Heart left ventricle (tissue), 16 donors: ENCODE results near the gene TRAF2. TPM values are rescaled to one million over a fixed set of nuclear protein-coding genes. Genes with fewer than 3 reads are reported as not detected.

Source experiments
- ATAC-seq, 4 donors: fragments of 200-7000 bp; cut with Tn5 transposase; one replicate each; pipeline ENCODE4 v1.9.1; 2020 to 2022; ENCODE audit warnings: moderate library complexity in 4 of 4, mild to moderate bottlenecking in 3 of 4, moderate number of reproducible peaks in 1 of 4
- DNase-seq, 5 donors: peaks; one replicate each; pipeline ENCODE4 v3.0.0-alpha.2; 2020
- H3K27ac ChIP-seq, 12 donors: fragments of 200-600 bp; sonication (generic) in 4 of 12; one replicate each; pipeline versions ENCODE4 v1.5.0 to v1.8.0; 2016 to 2022; ENCODE audit warnings: mild to moderate bottlenecking in 2 of 12
- H3K27me3 ChIP-seq, 9 donors: fragments of 200-600 bp; sonication (generic) in 2 of 9; one replicate each; pipeline versions ENCODE4 v1.5.1 to v1.8.0; 2016 to 2022; ENCODE audit warnings: mild to moderate bottlenecking in 3 of 9
- H3K36me3 ChIP-seq, 9 donors: fragments of 200-600 bp; sonication (generic) in 2 of 9; one replicate each; pipeline versions ENCODE4 v1.5.0 to v1.8.0; 2018 to 2022; ENCODE audit warnings: mild to moderate bottlenecking in 2 of 9
- H3K4me1 ChIP-seq, 12 donors: fragments of 200-600 bp; sonication (generic) in 4 of 12; one replicate each; pipeline versions ENCODE4 v1.5.0 to v1.8.0; 2016 to 2022; ENCODE audit warnings: mild to moderate bottlenecking in 3 of 12
- H3K4me3 ChIP-seq, 12 donors: fragments of 200-600 bp; sonication (generic) in 4 of 12; one replicate each; pipeline versions ENCODE4 v1.5.0 to v1.8.0; 2017 to 2022; ENCODE audit warnings: mild to moderate bottlenecking in 9 of 12, moderate library complexity in 4 of 12
- H3K9me3 ChIP-seq, 12 donors: fragments of 200-600 bp; sonication (generic) in 4 of 12; one replicate each; pipeline versions ENCODE4 v1.5.0 to v1.8.0; 2016 to 2022; ENCODE audit warnings: mild to moderate bottlenecking in 1 of 12
- POLR2A ChIP-seq, 2 donors: fragments of 450-650 bp; IDR thresholded peaks; one replicate each; pipeline ENCODE4 v1.6.1; 2017; ENCODE audit warnings: antibody characterized with exemption in 2 of 2, mild to moderate bottlenecking in 2 of 2, moderate library complexity in 2 of 2
- WGBS, 4 donors: extraction: QIAGEN DNeasy Blood & Tissue Kit in 2 of 4; methylation state at CpG; one replicate each; pipeline versions ENCODE4 v1.1.5 to v1.1.7; 2013 to 2018; 5-methylcytosine and 5-hydroxymethylcytosine counted together
- intact Hi-C, 10 donors: fragments of 100-400 bp; cut with DNase I; formaldehyde crosslinking; loops; one replicate each; pipeline versions ENCODE4 v1.11.1 to v1.14.2; 2022
- polyA plus RNA-seq, 2 donors: library from polyadenylated mRNA; stranded (reverse); fragments of 200-250 nt; gene quantifications; one replicate each; pipeline ENCODE4 v1.2.3, GENCODE V29; 2013
- total RNA-seq, 9 donors: library from RNA; depleted of rRNA in 2 of 9; stranded (reverse); fragments of >200 nt in 2 of 9; fragmentation: NEBNext Ultra II Directional in 3 of 9; extraction: Animal tissue kit (Norgen Biotek cat#: 25700) in 3 of 9; gene quantifications; one replicate each; pipeline versions ENCODE4 v1.1.0 to v1.2.4, GENCODE V29; 2016 to 2023
- TF ChIP-seq, protein P1 (sequence below), 12 donors: fragments of 200-600 bp; sonication (generic) in 4 of 12; IDR thresholded peaks; one replicate each; pipeline versions ENCODE4 v1.5.0 to v1.8.0; 2018 to 2022; ENCODE audit warnings: antibody characterized with exemption in 12 of 12, mild to moderate bottlenecking in 5 of 12
- donor health status: ischemic (EF 13 %, LVEDD 7.1; RV severe dilation, severe dysfunction).
- donor health status: healthy with polysubstance abuse.
- donor health status: DM: no; HTN: yes; CAD: no.
- donor health status: DM: no; HTN: no; CAD: no.
- donor health status: ischemic (EF 25% LVEDD 6.9; RV normal size, moderate dysfunction).
- donor health status: ischemic (EF 25% LVEDD 5.7; RV mildly dilated, moderate dysfunction).
- donor health status: healthy.
- donor health status: DM: yes; HTN: yes; CAD: no.
- donor health status: ischemic (EF 35%, LVEDD 5.7; RV mildly dilated, moderate dysfunction).
- donor health status: nonischemic (EF 11% LVEDD 7.7; RV severe dilation, severe dysfunction).
- donor health status: DM: yes; HTN: yes; CAD: no.
- donor health status: PGD.
- donor health status: ischemic (EF 29% LVEDD 5.4; RV normal size, mild dysfunction).
- donor health status: nonischemic (EF 23%, LVEDD 6.1; RV moderate dilation, normal function).

The TRAF2 gene
- total and polyA plus RNA-seq, 11 donors: 6.3 to 28.3 (median 9.4) TPM

DNA sequence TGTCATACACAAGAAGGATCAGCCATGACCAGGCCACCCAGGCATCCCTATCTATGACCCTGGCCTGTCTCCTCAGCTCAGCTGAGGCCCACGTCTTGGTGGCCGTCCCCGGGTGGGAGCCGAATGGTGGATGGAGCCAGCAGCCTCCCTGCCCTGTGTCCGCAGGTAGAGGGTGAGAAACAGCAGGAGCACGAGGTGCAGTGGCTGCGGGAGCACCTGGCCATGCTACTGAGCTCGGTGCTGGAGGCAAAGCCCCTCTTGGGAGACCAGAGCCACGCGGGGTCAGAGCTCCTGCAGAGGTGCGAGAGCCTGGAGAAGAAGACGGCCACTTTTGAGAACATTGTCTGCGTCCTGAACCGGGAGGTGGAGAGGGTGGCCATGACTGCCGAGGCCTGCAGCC is 33.8 kb downstream of the TRAF2 start:
- H3K36me3 ChIP-seq: peaks cover 0 to 62% (median 42%) of the 10 kb centered on the region in 9 donors
- intact Hi-C loops: loop anchor here in 3 of 10 donors (5.0 to 10.0 kb wide), 2 partner anchors 33 to 55 kb away; partner anchors contain the start of genes EDF1 (in 2 of the 3) and TRAF2 (in 1 of the 3)
- no peak overlapping the region for H3K4me3 ChIP-seq
- TF ChIP-seq POLR2A (IDR thresholded peaks at IDR 0.05): no peak
- TF ChIP-seq, protein P1, sequence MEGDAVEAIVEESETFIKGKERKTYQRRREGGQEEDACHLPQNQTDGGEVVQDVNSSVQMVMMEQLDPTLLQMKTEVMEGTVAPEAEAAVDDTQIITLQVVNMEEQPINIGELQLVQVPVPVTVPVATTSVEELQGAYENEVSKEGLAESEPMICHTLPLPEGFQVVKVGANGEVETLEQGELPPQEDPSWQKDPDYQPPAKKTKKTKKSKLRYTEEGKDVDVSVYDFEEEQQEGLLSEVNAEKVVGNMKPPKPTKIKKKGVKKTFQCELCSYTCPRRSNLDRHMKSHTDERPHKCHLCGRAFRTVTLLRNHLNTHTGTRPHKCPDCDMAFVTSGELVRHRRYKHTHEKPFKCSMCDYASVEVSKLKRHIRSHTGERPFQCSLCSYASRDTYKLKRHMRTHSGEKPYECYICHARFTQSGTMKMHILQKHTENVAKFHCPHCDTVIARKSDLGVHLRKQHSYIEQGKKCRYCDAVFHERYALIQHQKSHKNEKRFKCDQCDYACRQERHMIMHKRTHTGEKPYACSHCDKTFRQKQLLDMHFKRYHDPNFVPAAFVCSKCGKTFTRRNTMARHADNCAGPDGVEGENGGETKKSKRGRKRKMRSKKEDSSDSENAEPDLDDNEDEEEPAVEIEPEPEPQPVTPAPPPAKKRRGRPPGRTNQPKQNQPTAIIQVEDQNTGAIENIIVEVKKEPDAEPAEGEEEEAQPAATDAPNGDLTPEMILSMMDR (IDR thresholded peaks at IDR 0.05): no peak
- ATAC-seq (no peak), DNase-seq (no peak)
- H3K4me1 ChIP-seq: peaks cover 0 to 40% (median 19%) of the 10 kb centered on the region in 12 donors
- no peaks in the 10 kb centered on the region for H3K9me3 ChIP-seq
- WGBS, 4 donors: 95 to 97% (median 97%) methylated on average over 9 to 15 of the region's 15 CpGs
- H3K27ac ChIP-seq: no peak overlapping the region
- H3K27me3 ChIP-seq: no peaks in the 10 kb centered on the region

DNA sequence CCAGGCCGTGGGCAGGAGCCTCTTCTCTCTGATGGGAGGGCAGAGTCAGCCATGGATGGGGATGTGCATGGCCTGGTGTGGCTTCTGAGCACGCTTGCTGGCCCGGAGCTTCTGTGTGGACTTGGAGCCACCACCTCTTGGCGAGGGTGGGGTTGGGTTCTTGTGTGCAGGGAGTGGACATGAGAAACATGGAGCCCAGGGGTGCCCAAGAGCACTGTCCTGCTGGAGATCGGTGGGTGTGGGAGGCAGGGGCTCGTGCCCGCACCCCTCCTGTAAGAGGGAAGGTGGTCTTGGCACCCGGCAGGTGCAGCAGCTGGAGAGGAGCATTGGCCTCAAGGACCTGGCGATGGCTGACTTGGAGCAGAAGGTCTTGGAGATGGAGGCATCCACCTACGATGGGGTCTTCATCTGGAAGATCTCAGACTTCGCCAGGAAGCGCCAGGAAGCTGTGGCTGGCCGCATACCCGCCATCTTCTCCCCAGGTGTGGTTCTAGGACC is 34.5 kb downstream of the TRAF2 start:
- intact Hi-C loops: loop anchor here in 3 of 10 donors (5.0 to 10.0 kb wide), 2 partner anchors 33 to 56 kb away; partner anchors contain the start of genes EDF1 (in 2 of the 3) and TRAF2 (in 1 of the 3)

DNA sequence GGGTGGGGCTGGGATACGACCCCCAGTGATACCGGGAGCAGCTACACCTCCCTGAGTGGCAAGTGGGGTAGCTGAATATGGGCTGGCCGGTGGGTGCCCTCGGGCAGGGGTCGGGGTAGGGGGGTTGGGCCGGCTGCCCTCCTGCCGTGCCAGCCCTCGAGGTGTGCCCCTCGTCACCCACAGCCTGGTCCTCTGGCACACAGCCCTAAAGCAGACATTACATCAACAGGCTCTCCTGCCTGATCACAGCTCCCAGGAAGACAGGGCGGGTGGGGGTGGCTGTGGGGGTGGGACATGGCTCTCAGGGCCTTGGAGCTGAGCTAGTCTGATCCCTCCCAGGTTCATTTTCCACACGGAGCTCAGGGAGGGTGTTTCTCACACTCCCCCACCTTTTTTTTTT is 35.0 kb downstream of the TRAF2 start:
- intact Hi-C loops: loop anchor here in 3 of 10 donors (5.0 to 10.0 kb wide), 2 partner anchors 34 to 57 kb away; partner anchors contain the start of genes EDF1 (in 2 of the 3) and TRAF2 (in 1 of the 3)
- WGBS, 4 donors: 48 to 65% (median 59%) methylated on average over 3 to 11 of the region's 11 CpGs
- DNase-seq: peak in 1 of 5 donors; percentile 41
- peaks cover 0 to 53% (median 30%) of the 10 kb centered on the region in 12 donors for H3K4me1 ChIP-seq
- H3K27me3 ChIP-seq: no peaks in the 10 kb centered on the region
- peak; percentile 44 to 61 (median 54) for ATAC-seq
- TF ChIP-seq POLR2A (IDR thresholded peaks at IDR 0.05): no peak
- TF ChIP-seq, protein P1 (IDR thresholded peaks at IDR 0.05): no peak
- H3K9me3 ChIP-seq: no peaks in the 10 kb centered on the region
- peaks cover 0 to 61% (median 34%) of the 10 kb centered on the region in 9 donors for H3K36me3 ChIP-seq
- no peak overlapping the region for H3K4me3 ChIP-seq
- peak overlapping the region; percentile 22 to 90 (median 72) for H3K27ac ChIP-seq

More for the DNA sequence above, 34.5 kb downstream of the TRAF2 start:
- DNase-seq: no peak
- no peaks in the 10 kb centered on the region for H3K9me3 ChIP-seq
- peaks cover 0 to 61% (median 35%) of the 10 kb centered on the region in 9 donors for H3K36me3 ChIP-seq
- no peak for TF ChIP-seq POLR2A (IDR thresholded peaks at IDR 0.05)
- TF ChIP-seq, protein P1 (IDR thresholded peaks at IDR 0.05): no peak
- peaks cover 0 to 48% (median 26%) of the 10 kb centered on the region in 12 donors for H3K4me1 ChIP-seq
- 93 to 98% (median 98%) methylated on average over 12 to 14 of the region's 14 CpGs for WGBS, 4 donors
- no peaks in the 10 kb centered on the region for H3K27me3 ChIP-seq
- no peak for ATAC-seq
- no peak overlapping the region for H3K4me3 ChIP-seq
- peak overlapping the region in 9 of 12 donors; percentile 65 to 90 (median 72) for H3K27ac ChIP-seq

DNA sequence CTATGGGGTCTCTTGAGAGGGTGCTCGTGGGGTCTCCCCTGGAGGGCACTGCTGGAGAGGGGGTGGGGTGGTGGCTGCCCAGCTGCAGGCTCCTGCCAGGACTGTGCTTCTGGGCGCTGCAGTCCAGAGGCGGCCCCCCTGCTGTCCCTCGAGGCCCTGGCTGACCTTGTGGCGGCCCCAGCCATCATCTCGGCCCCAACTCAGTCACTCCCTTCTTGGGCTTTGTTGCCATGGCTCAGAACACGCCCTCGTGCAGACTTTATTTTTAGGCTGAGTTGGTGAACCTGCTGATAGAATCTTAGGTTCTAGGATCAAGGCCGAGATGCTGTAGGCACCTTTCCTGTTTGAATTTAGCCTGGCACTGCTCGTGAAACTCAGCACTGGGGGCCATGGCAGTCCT is 35.4 kb downstream of the TRAF2 start:
- 17 to 52% (median 37%) methylated on average over 9 to 10 of the region's 10 CpGs for WGBS, 4 donors
- TF ChIP-seq, protein P1 (IDR thresholded peaks at IDR 0.05): no peak
- no peak for TF ChIP-seq POLR2A (IDR thresholded peaks at IDR 0.05)
- Histone ChIP-seq H3K27ac (peak overlapping the region; percentile 22 to 90 (median 72)), H3K36me3 (peaks cover 0 to 60% (median 30%) of the 10 kb centered on the region in 9 donors), H3K9me3 (no peaks in the 10 kb centered on the region), H3K4me3 (no peak overlapping the region), H3K4me1 (peaks cover 0 to 54% (median 32%) of the 10 kb centered on the region in 12 donors), H3K27me3 (no peaks in the 10 kb centered on the region)
- intact Hi-C loops: loop anchor here in 3 of 10 donors (5.0 to 10.0 kb wide), 2 partner anchors 34 to 57 kb away; partner anchors contain the start of genes EDF1 (in 2 of the 3) and TRAF2 (in 1 of the 3)
- ATAC-seq (peak; percentile 79 to 83 (median 82)), DNase-seq (peak in 3 of 5 donors; percentile 57 to 71 (median 60))
